Naive thymus-derived CD8-positive, alpha-beta T cell (primary cell): Measurements from ENCODE around the gene ZNF512. TPM values are rescaled to one million over a fixed set of nuclear protein-coding genes. Genes with fewer than 3 reads are reported as not detected.
A peak's percentile ranks its signal among the peaks of the same experiment; 100 is the strongest.

ENCODE experiments used
- ATAC-seq, 2 donors: fragments of 150-1000 bp; cut with Tn5 transposase in 1 of 2; sonication (Bioruptor Pico), chemical (Tn5 transposase) in 1 of 2; 1 replicate in 1 of 2; 2 replicates in 1 of 2; pipeline ENCODE4 v1.10.0; 2021; ENCODE audit warnings: mild to moderate bottlenecking in 2 of 2, moderate library complexity in 2 of 2
- POLR2A ChIA-PET: fragments of 350-600 bp; sonication (Branson Sonifier 250); formaldehyde crosslinking; loops from one replicate; lab custom pipeline; 2021; ENCODE audit warnings: antibody characterized with exemption; lab: Charles Lee
- DNase-seq, 10 donors: peaks; one replicate each; pipeline versions ENCODE4 v3.0.0 to v3.0.0-alpha.2; 2020 to 2022
- H3K27ac Mint-ChIP-seq, 10 donors: one replicate each; pipeline ENCODE4 v1.8.0; 2020 to 2022; ENCODE audit warnings: mild to moderate bottlenecking in 10 of 10, mixed read lengths in 10 of 10, moderate library complexity in 4 of 10, inconsistent platforms in 1 of 10
- H3K27me3 Mint-ChIP-seq, 5 donors: one replicate each; pipeline ENCODE4 v1.8.0; 2021 to 2022; ENCODE audit warnings: mixed read lengths in 5 of 5
- H3K36me3 Mint-ChIP-seq, 3 donors: one replicate each; pipeline ENCODE4 v1.8.0; 2020 to 2022; ENCODE audit warnings: mixed read lengths in 3 of 3, mild to moderate bottlenecking in 2 of 3, inconsistent platforms in 1 of 3
- H3K4me1 Mint-ChIP-seq, 4 donors: one replicate each; pipeline ENCODE4 v1.8.0; 2021 to 2022; ENCODE audit warnings: mixed read lengths in 4 of 4
- H3K4me3 Mint-ChIP-seq, 10 donors: one replicate each; pipeline ENCODE4 v1.8.0; 2020 to 2022; ENCODE audit warnings: mild to moderate bottlenecking in 10 of 10, mixed read lengths in 10 of 10, moderate library complexity in 6 of 10, inconsistent platforms in 1 of 10
- H3K9me3 Mint-ChIP-seq, 9 donors: one replicate each; pipeline ENCODE4 v1.8.0; 2020 to 2022; ENCODE audit warnings: mixed read lengths in 9 of 9, mild to moderate bottlenecking in 3 of 9, inconsistent platforms in 1 of 9, moderate library complexity in 1 of 9
- polyA plus RNA-seq, 3 donors: library from polyadenylated mRNA; unstranded; fragments of 300-500 nt; fragmentation: Illumina TruSeq; gene quantifications; one replicate each; pipeline ENCODE4 v1.2.3, GENCODE V29; 2021
- total RNA-seq, 8 experiments: library from RNA in 2 of 8; stranded (reverse) in 2 of 8; gene quantifications; one replicate each; pipeline ENCODE4 v1.2.3 and lab custom pipeline; 2021 to 2026

ZNF512 gene
- total and polyA plus RNA-seq, 5 experiments from 2014 or later: 35.3 to 73.5 (median 58.9) TPM

- ATAC-seq (no peak), DNase-seq (no peak)
- Mint-ChIP-seq H3K4me3 (no peak overlapping the region), H3K36me3 (peaks cover 10 to 57% (median 18%) of the 10 kb centered on the region in 3 donors), H3K9me3 (no peaks in the 10 kb centered on the region), H3K27ac (peak overlapping the region in 1 of 10 donors; percentile 11), H3K4me1 (peaks cover 9 to 44% (median 38%) of the 10 kb centered on the region in 4 donors), H3K27me3 (no peaks in the 10 kb centered on the region)
- POLR2A ChIA-PET: no interaction called here
Measured at GRCh38 chr2:27667446-27667845, 84.6 kb downstream of the ZNF512 start.

- Mint-ChIP-seq H3K27ac (no peak overlapping the region), H3K4me3 (no peak overlapping the region), H3K36me3 (peaks cover 10 to 86% (median 24%) of the 10 kb centered on the region in 3 donors), H3K27me3 (no peaks in the 10 kb centered on the region), H3K9me3 (no peaks in the 10 kb centered on the region), H3K4me1 (peaks cover 2 to 19% (median 15%) of the 10 kb centered on the region in 4 donors)
- DNase-seq (no peak), ATAC-seq (no peak)
- POLR2A ChIA-PET: interaction anchor here (0.7 kb wide), 2 partner anchors 547 to 1062 kb away, joined by 3 read pairs; no protein-coding TSS in a partner anchor
Measured at GRCh38 chr2:27671235-27671634, 88.4 kb downstream of the ZNF512 start.

Other genes with a start within 250 kb of the ZNF512 start
- 100 to 1,000 TPM in 1 of 2 experiments, 10 to 100 TPM in 1; 96.5 to 105 TPM for gene GTF3C2, start 226.3 kb upstream of the ZNF512 start, total RNA-seq
- 10 to 100 TPM; 26.2 to 46.1 (median 31.3) TPM for gene GTF3C2, start 226.3 kb upstream of the ZNF512 start, polyA plus RNA-seq
- gene EIF2B4, start 212.7 kb upstream of the ZNF512 start, total RNA-seq: 10 to 100 TPM; 54.9 to 55.5 TPM
- 10 to 100 TPM; 26.4 to 41.2 (median 30.0) TPM for gene EIF2B4, start 212.7 kb upstream of the ZNF512 start, polyA plus RNA-seq
- gene SNX17, start 212.4 kb upstream of the ZNF512 start, total RNA-seq: 100 to 1,000 TPM; 121 to 122 TPM
- gene SNX17, start 212.4 kb upstream of the ZNF512 start, polyA plus RNA-seq: 100 to 1,000 TPM; 200 to 217 (median 215) TPM
- gene ZNF513, start 202.3 kb upstream of the ZNF512 start, total RNA-seq: 10 to 100 TPM; 18.6 to 18.8 TPM
- gene ZNF513, start 202.3 kb upstream of the ZNF512 start, polyA plus RNA-seq: 1 to 10 TPM; 2.0 to 6.0 (median 2.5) TPM
- 10 to 100 TPM; 46.3 to 48.4 TPM for gene PPM1G, start 173.5 kb upstream of the ZNF512 start, total RNA-seq
- gene PPM1G, start 173.5 kb upstream of the ZNF512 start, polyA plus RNA-seq: 10 to 100 TPM; 57.1 to 85.2 (median 66.1) TPM
- gene NRBP1, start 154.4 kb upstream of the ZNF512 start, total RNA-seq: 100 to 1,000 TPM; 118 TPM
- gene NRBP1, start 154.4 kb upstream of the ZNF512 start, polyA plus RNA-seq: 100 to 1,000 TPM in 1 of 3 donors, 10 to 100 TPM in 2; 73.4 to 107 (median 78.8) TPM
- 10 to 100 TPM; 20.9 to 23.7 TPM for gene KRTCAP3, start 140.7 kb upstream of the ZNF512 start, total RNA-seq
- gene KRTCAP3, start 140.7 kb upstream of the ZNF512 start, polyA plus RNA-seq: 1 to 10 TPM; 3.1 to 3.9 (median 3.6) TPM
- gene IFT172, start 93.3 kb upstream of the ZNF512 start, total RNA-seq: 10 to 100 TPM; 32.2 to 40.6 TPM
- 1 to 10 TPM; 1.1 to 4.9 (median 3.4) TPM for gene IFT172, start 93.3 kb upstream of the ZNF512 start, polyA plus RNA-seq
- gene FNDC4, start 87.8 kb upstream of the ZNF512 start, total RNA-seq: not detected
- gene FNDC4, start 87.8 kb upstream of the ZNF512 start, polyA plus RNA-seq: under 1 TPM in 2 of 3 donors, not detected in 1; 0.09 to 0.15 TPM
- not detected for gene GCKR, start 86.2 kb upstream of the ZNF512 start, total RNA-seq
- not detected for gene GCKR, start 86.2 kb upstream of the ZNF512 start, polyA plus RNA-seq
- gene CCDC121, start 46.0 kb downstream of the ZNF512 start, total RNA-seq: 1 to 10 TPM; 1.6 to 1.8 TPM
- 1 to 10 TPM in 1 of 3 donors, under 1 TPM in 2; 0.38 to 1.8 (median 0.99) TPM for gene CCDC121, start 46.0 kb downstream of the ZNF512 start, polyA plus RNA-seq
- gene GPN1, start 46.0 kb downstream of the ZNF512 start, total RNA-seq: 10 to 100 TPM; 26.4 to 27.1 TPM
- 10 to 100 TPM; 57.1 to 70.4 (median 61.3) TPM for gene GPN1, start 46.0 kb downstream of the ZNF512 start, polyA plus RNA-seq
- 10 to 100 TPM; 49.7 to 52.0 TPM for gene SUPT7L, start 80.6 kb downstream of the ZNF512 start, total RNA-seq
- gene SUPT7L, start 80.6 kb downstream of the ZNF512 start, polyA plus RNA-seq: 10 to 100 TPM; 17.0 to 23.3 (median 19.9) TPM
- gene SLC4A1AP, start 80.8 kb downstream of the ZNF512 start, total RNA-seq: 10 to 100 TPM; 27.4 to 28.5 TPM
- gene SLC4A1AP, start 80.8 kb downstream of the ZNF512 start, polyA plus RNA-seq: 10 to 100 TPM; 25.3 to 28.6 (median 27.6) TPM
- gene MRPL33, start 188.7 kb downstream of the ZNF512 start, total RNA-seq: 10 to 100 TPM; 34.4 to 41.2 TPM
- 100 to 1,000 TPM; 196 to 245 (median 229) TPM for gene MRPL33, start 188.7 kb downstream of the ZNF512 start, polyA plus RNA-seq